HepG2 (cell line): ENCODE measurements around the gene PSMA7. TPM values are rescaled to one million over a fixed set of nuclear protein-coding genes. Genes with fewer than 3 reads are reported as not detected.
A peak's percentile ranks its signal among the peaks of the same experiment; 100 is the strongest.

ENCODE experiments used
- CAMTA2 ChIP-seq: sonication (generic); formaldehyde crosslinking; IDR thresholded peaks from 2 replicates; pipeline ENCODE4 v1.4.0; 2020; ENCODE audit warnings: mild to moderate bottlenecking, missing genetic modification reagents, borderline replicate concordance
- CEBPG ChIP-seq: IDR thresholded peaks from 2 replicates; pipeline ENCODE4 v1.6.1; 2016
- FOXC1 ChIP-seq: sonication (generic); formaldehyde crosslinking; IDR thresholded peaks from 2 replicates; pipeline ENCODE4 v1.8.0; 2022; ENCODE audit warnings: mild to moderate bottlenecking, missing genetic modification reagents, borderline replicate concordance
- JUNB ChIP-seq: sonication (generic); formaldehyde crosslinking; IDR thresholded peaks from 2 replicates; pipeline ENCODE4 v1.8.0; 2022; ENCODE audit warnings: missing genetic modification reagents, mild to moderate bottlenecking, borderline replicate concordance
- KDM2A ChIP-seq: sonication (generic); formaldehyde crosslinking; IDR thresholded peaks from 2 replicates; pipeline ENCODE4 v1.4.0; 2020; ENCODE audit warnings: low read depth, missing genetic modification reagents, borderline replicate concordance
- MXI1 ChIP-seq: IDR thresholded peaks from 3 replicates; pipeline ENCODE4 v1.6.1; 2012; ENCODE audit warnings: low read depth, low read length, inconsistent platforms, borderline replicate concordance
- NCOA1 ChIP-seq: sonication (generic); formaldehyde crosslinking; IDR thresholded peaks from 2 replicates; pipeline ENCODE4 v1.9.0; 2021; ENCODE audit warnings: missing genetic modification reagents
- NRL ChIP-seq: sonication (generic); formaldehyde crosslinking; IDR thresholded peaks from 2 replicates; pipeline ENCODE4 v1.5.0; 2020; ENCODE audit warnings: missing genetic modification reagents, mild to moderate bottlenecking, moderate library complexity, borderline replicate concordance
- RFX3 ChIP-seq: IDR thresholded peaks from 2 replicates; pipeline ENCODE4 v1.6.1; 2016; ENCODE audit warnings: missing biosample characterization, missing genetic modification reagents
- RXRA ChIP-seq: sonication (generic); formaldehyde crosslinking; IDR thresholded peaks from 2 replicates; pipeline ENCODE4 v1.5.1; 2020; ENCODE audit warnings: missing genetic modification reagents
- SALL2 ChIP-seq: sonication (generic); formaldehyde crosslinking; IDR thresholded peaks from 2 replicates; pipeline ENCODE4 v1.8.1; 2023; ENCODE audit warnings: mild to moderate bottlenecking, missing genetic modification reagents, inconsistent platforms
- SRY ChIP-seq: sonication (generic); formaldehyde crosslinking; IDR thresholded peaks from 2 replicates; pipeline ENCODE4 v1.8.0; 2022; ENCODE audit warnings: mild to moderate bottlenecking, missing genetic modification reagents
- TIGD3 ChIP-seq: sonication (generic); formaldehyde crosslinking; IDR thresholded peaks from 2 replicates; pipeline ENCODE4 v1.5.1; 2020; ENCODE audit warnings: mild to moderate bottlenecking, missing genetic modification reagents, borderline replicate concordance
- ZBTB26 ChIP-seq: IDR thresholded peaks from 2 replicates; pipeline ENCODE4 v1.6.1; 2016; ENCODE audit warnings: missing compliant biosample characterization, missing genetic modification reagents, borderline replicate concordance
- ZFYVE20 ChIP-seq: sonication (generic); formaldehyde crosslinking; IDR thresholded peaks from 2 replicates; pipeline ENCODE4 v1.8.0; 2023; ENCODE audit warnings: low read depth, mild to moderate bottlenecking, moderate library complexity, missing genetic modification reagents, borderline replicate concordance
- ZNF274 ChIP-seq: sonication (generic); formaldehyde crosslinking; IDR thresholded peaks from 2 replicates; pipeline ENCODE4 v1.5.1; 2020; ENCODE audit warnings: mild to moderate bottlenecking, missing genetic modification reagents
- ZNF512 ChIP-seq: sonication (generic); formaldehyde crosslinking; IDR thresholded peaks from 2 replicates; pipeline ENCODE4 v1.4.0; 2020; ENCODE audit warnings: mild to moderate bottlenecking, missing genetic modification reagents
- ZNF800 ChIP-seq: sonication (generic); formaldehyde crosslinking; IDR thresholded peaks from 2 replicates; pipeline ENCODE4 v1.4.0; 2020; ENCODE audit warnings: missing genetic modification reagents
- ZNF816 ChIP-seq: sonication (generic); formaldehyde crosslinking; IDR thresholded peaks from 2 replicates; pipeline ENCODE4 v1.8.0; 2022; ENCODE audit warnings: missing genetic modification reagents, mild to moderate bottlenecking, borderline replicate concordance
- ZSCAN12 ChIP-seq: sonication (generic); formaldehyde crosslinking; IDR thresholded peaks from 2 replicates; pipeline ENCODE4 v1.9.0; 2021; ENCODE audit warnings: mild to moderate bottlenecking, missing genetic modification reagents
- ZSCAN20 ChIP-seq: sonication (generic); formaldehyde crosslinking; IDR thresholded peaks from 2 replicates; pipeline ENCODE4 v1.4.0; 2020; ENCODE audit warnings: missing genetic modification reagents, mild to moderate bottlenecking, borderline replicate concordance
- polyA plus RNA-seq, 8 experiments: library from polyadenylated mRNA; depleted of rRNA in 3 of 8; stranded (reverse) in 7 of 8; unstranded in 1 of 8; fragments of >200 nt; fragmentation: Illumina TruSeq in 4 of 8; extraction: Trizol in 4 of 8; gene quantifications; 2 replicates each; pipeline versions ENCODE4 v1.2.1 to v1.2.3, GENCODE V29; 2011 to 2016; ENCODE audit warnings: low read depth in 4 of 8, missing spikeins in 1 of 8, mixed read lengths in 1 of 8; ENCODE audit not compliant: insufficient read depth in 1 of 8
- total RNA-seq, 5 experiments: library from RNA; depleted of rRNA; stranded (reverse); fragments of >200 nt; fragmentation: Illumina TruSeq; extraction: Trizol; gene quantifications; 2 replicates each; pipeline ENCODE4 v1.2.3, GENCODE V29; 2016; ENCODE audit warnings: low read depth in 1 of 5

The PSMA7 gene
- total and polyA plus RNA-seq, 2 of the 13 experiments (the other 11 are each of a cell fraction or from before 2014, with no cell fraction given): 531 to 631 TPM

- TF ChIP-seq RFX3 (CRISPR knock-in tag) (peak; percentile 64), RXRA (CRISPR knock-in tag) (peak; percentile 15; the same call in 1 of the 2 replicates), ZFYVE20 (CRISPR knock-in tag) (no peak), JUNB (CRISPR knock-in tag) (no peak), SALL2 (no peak), ZNF800 (CRISPR knock-in tag) (no peak), CEBPG (CRISPR knock-in tag) (no peak), SRY (CRISPR knock-in tag) (0 out of 2 replicates have a peak, but pooled peaks have one; percentile 27), CAMTA2 (no peak), NRL (peak; percentile 16; the same call in 1 of the 2 replicates), ZNF816 (CRISPR knock-in tag) (no peak), ZBTB26 (CRISPR knock-in tag) (no peak), MXI1 (0 out of 3 replicates have a peak, but pooled peaks have one; percentile 5), ZSCAN20 (CRISPR knock-in tag) (no peak), FOXC1 (CRISPR knock-in tag) (0 out of 2 replicates have a peak, but pooled peaks have one; percentile 18), NCOA1 (CRISPR knock-in tag) (no peak), ZSCAN12 (CRISPR knock-in tag) (no peak), ZNF274 (CRISPR knock-in tag) (0 out of 2 replicates have a peak, but pooled peaks have one; percentile 16), KDM2A (CRISPR knock-in tag) (peak; percentile 36; the same call in 1 of the 2 replicates), ZNF512 (CRISPR knock-in tag) (no peak), TIGD3 (CRISPR knock-in tag) (no peak)
Measured at GRCh38 chr20:62117362-62117646, 25.9 kb downstream of the PSMA7 start (continued).
